K562 (cell line): ENCODE measurements around the gene ZSCAN29. TPM values are rescaled to one million over a fixed set of nuclear protein-coding genes. Genes with fewer than 3 reads are reported as not detected.

ENCODE experiments used
- ATF2 ChIP-seq: sonication (generic); formaldehyde crosslinking; IDR thresholded peaks from 2 replicates; pipeline ENCODE4 v1.8.1; 2022; ENCODE audit warnings: missing genetic modification reagents
- CTCFL ChIP-seq: IDR thresholded peaks from 2 replicates; pipeline ENCODE4 v1.6.1; 2011; ENCODE audit warnings: borderline replicate concordance, low read depth, mild to moderate bottlenecking, moderate library complexity, low read length; ENCODE audit not compliant: insufficient read depth, poor library complexity, severe bottlenecking
- GATAD2A ChIP-seq: fragments of 450-650 bp; IDR thresholded peaks from 2 replicates; pipeline ENCODE4 v1.6.1; 2017
- KLF10 ChIP-seq: fragments of 250-450 bp; sonication (Bioruptor Pico); IDR thresholded peaks from 2 replicates; pipeline ENCODE4 v1.6.1; 2021; ENCODE audit warnings: matching md5 sums
- NCOR1 ChIP-seq: fragments of 450-650 bp; IDR thresholded peaks from 2 replicates; pipeline ENCODE4 v1.6.1; 2016; ENCODE audit warnings: mild to moderate bottlenecking, moderate library complexity
- NFE2L1 ChIP-seq: fragments of 450-650 bp; IDR thresholded peaks from 2 replicates; pipeline ENCODE4 v1.6.1; 2016; ENCODE audit warnings: missing genetic modification characterization, low read depth, mild to moderate bottlenecking, missing compliant biosample characterization, moderate library complexity, borderline replicate concordance
- POLR2AphosphoS5 ChIP-seq: IDR thresholded peaks from 2 replicates; pipeline ENCODE4 v1.6.1; 2011; ENCODE audit warnings: mild to moderate bottlenecking, low read depth, low read length, moderate library complexity; ENCODE audit not compliant: control insufficient read depth, insufficient read depth
- TAF7 ChIP-seq: fragments of 450-650 bp; IDR thresholded peaks from 2 replicates; pipeline ENCODE4 v1.6.1; 2016; ENCODE audit warnings: missing genetic modification characterization, missing compliant biosample characterization
- ZBTB40 ChIP-seq, 2 experiments: fragments of 450-650 bp in 1 of 2; sonication (generic) in 1 of 2; formaldehyde crosslinking in 1 of 2; IDR thresholded peaks; 2 replicates each; pipeline versions ENCODE4 v1.7.1 to v1.9.0; 2016 to 2022; ENCODE audit warnings: inconsistent platforms in 1 of 2, mild to moderate bottlenecking in 1 of 2, missing genetic modification reagents in 1 of 2
- ZNF197 ChIP-seq: fragments of 200-800 bp; sonication (Bioruptor generic); IDR thresholded peaks from 2 replicates; pipeline ENCODE4 v1.6.1; 2016; ENCODE audit warnings: low read depth, missing genetic modification characterization, missing compliant biosample characterization
- ZNF512 ChIP-seq: IDR thresholded peaks from 2 replicates; pipeline ENCODE4 v1.6.1; 2016; ENCODE audit warnings: missing genetic modification characterization, missing compliant biosample characterization
- ZNF75A ChIP-seq: fragments of 450-650 bp; formaldehyde crosslinking; IDR thresholded peaks from 2 replicates; pipeline ENCODE4 v1.4.0; 2020; ENCODE audit warnings: mild to moderate bottlenecking
- polyA plus RNA-seq, 8 experiments: library from polyadenylated mRNA; depleted of rRNA in 4 of 8; stranded (reverse) in 5 of 8; unstranded in 3 of 8; fragments of >200 nt; fragmentation: Nextera tagmentation in 2 of 8; fragmentation: Illumina TruSeq in 1 of 8; extraction: Ambion mirVana in 2 of 8; extraction: Trizol in 1 of 8; gene quantifications; 2 replicates each; pipeline versions ENCODE4 v1.2.1 to v1.2.3, GENCODE V29; 2011 to 2014; ENCODE audit warnings: inconsistent platforms in 1 of 8, missing spikeins in 1 of 8
- total RNA-seq, 7 experiments: library from RNA; depleted of rRNA in 6 of 7; stranded (reverse); fragments of >200 nt in 6 of 7; fragmentation: Illumina TruSeq in 2 of 7; extraction: Trizol in 2 of 7; gene quantifications; 2 replicates each; pipeline versions ENCODE4 v1.2.1 to v1.2.3, GENCODE V29; 2011 to 2021; ENCODE audit warnings: low replicate concordance in 1 of 7

Gene ZSCAN29
- total and polyA plus RNA-seq, 9 of the 15 experiments (the other 6 are each of a cell fraction or from before 2014, with no cell fraction given): 2.5 to 28.6 (median 19.7) TPM

GRCh38 chr15:43410572-43411214, 39.9 kb upstream of the ZSCAN29 start (continued):
- TF ChIP-seq ZBTB40 (IDR thresholded peaks at IDR 0.05) (no peak), ZBTB40 (CRISPR knock-in tag; IDR thresholded peaks at IDR 0.05) (no peak), ZNF197 (CRISPR knock-in tag) (no peak), GATAD2A (no peak), CTCFL (no peak), POLR2AphosphoS5 (no peak), NCOR1 (no peak), TAF7 (tag) (no peak), ZNF75A (no peak), ATF2 (no peak), KLF10 (CRISPR knock-in tag) (no peak), NFE2L1 (peak; percentile 78), ZNF512 (tag) (no peak)
